ENCODE measurements around the gene ABLIM2.

Gene ABLIM2

DNA sequence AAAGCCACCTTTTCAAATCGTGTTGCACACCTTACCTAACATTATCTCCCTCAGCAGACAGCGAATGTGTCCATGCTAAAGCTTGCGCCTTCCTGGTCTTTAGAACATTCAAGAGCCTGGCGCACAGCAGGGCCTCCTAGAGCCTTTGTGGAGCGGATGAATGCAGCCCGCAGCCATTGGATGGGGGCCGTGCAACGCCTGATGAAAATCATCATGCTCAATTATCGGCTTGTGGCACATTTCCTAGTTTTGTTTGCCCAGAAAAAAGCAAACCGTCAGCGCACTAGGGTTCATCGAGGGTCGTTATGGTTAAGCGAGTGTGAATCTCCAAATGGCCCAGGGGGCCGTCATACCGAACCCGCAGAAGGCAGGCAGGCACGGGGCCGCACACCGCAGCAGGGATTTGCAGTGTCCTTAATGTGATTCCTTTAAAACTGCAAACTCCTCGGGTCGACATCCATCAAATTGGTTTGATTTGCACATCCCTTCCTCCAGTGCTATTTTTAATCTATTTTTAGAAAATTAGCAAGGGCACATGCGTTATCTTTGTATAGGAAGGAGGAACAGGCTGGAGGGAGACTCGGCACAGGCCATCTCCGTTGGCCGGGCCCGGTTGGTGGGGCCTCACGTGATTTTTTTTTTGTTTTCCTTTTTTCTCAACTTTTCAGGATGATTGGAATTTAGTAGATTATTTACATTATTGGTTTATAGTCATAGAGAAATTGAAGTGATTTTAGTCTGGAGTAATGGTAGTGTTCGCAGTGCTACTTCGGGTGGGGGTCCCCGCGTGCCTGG, 53.1 kb downstream of the ABLIM2 start:
- no peak for ATAC-seq

GRCh38 chr4:8104491-8105305, 53.9 kb downstream of the ABLIM2 start:
- TF ChIP-seq ISL1 (CRISPR knock-in tag; IDR thresholded peaks at IDR 0.05), result no peak
- TF ChIP-seq SNAI2 (CRISPR knock-in tag; IDR thresholded peaks at IDR 0.05), result no peak
- TF ChIP-seq, protein P1, sequence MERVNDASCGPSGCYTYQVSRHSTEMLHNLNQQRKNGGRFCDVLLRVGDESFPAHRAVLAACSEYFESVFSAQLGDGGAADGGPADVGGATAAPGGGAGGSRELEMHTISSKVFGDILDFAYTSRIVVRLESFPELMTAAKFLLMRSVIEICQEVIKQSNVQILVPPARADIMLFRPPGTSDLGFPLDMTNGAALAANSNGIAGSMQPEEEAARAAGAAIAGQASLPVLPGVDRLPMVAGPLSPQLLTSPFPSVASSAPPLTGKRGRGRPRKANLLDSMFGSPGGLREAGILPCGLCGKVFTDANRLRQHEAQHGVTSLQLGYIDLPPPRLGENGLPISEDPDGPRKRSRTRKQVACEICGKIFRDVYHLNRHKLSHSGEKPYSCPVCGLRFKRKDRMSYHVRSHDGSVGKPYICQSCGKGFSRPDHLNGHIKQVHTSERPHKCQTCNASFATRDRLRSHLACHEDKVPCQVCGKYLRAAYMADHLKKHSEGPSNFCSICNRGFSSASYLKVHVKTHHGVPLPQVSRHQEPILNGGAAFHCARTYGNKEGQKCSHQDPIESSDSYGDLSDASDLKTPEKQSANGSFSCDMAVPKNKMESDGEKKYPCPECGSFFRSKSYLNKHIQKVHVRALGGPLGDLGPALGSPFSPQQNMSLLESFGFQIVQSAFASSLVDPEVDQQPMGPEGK (CRISPR knock-in tag; IDR thresholded peaks at IDR 0.05; ENCODE audit: borderline replicate concordance), result no peak
- no peak for TF ChIP-seq TOX (CRISPR knock-in tag; IDR thresholded peaks at IDR 0.05; ENCODE audit: borderline replicate concordance)
- TF ChIP-seq, protein P2, sequence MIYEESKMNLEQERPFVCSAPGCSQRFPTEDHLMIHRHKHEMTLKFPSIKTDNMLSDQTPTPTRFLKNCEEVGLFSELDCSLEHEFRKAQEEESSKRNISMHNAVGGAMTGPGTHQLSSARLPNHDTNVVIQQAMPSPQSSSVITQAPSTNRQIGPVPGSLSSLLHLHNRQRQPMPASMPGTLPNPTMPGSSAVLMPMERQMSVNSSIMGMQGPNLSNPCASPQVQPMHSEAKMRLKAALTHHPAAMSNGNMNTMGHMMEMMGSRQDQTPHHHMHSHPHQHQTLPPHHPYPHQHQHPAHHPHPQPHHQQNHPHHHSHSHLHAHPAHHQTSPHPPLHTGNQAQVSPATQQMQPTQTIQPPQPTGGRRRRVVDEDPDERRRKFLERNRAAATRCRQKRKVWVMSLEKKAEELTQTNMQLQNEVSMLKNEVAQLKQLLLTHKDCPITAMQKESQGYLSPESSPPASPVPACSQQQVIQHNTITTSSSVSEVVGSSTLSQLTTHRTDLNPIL (CRISPR knock-in tag; IDR thresholded peaks at IDR 0.05; ENCODE audit: low read depth), result no peak
- TF ChIP-seq BACH2 (CRISPR knock-in tag; IDR thresholded peaks at IDR 0.05; ENCODE audit: borderline replicate concordance), result no peak
- TF ChIP-seq ZFP30 (CRISPR knock-in tag; IDR thresholded peaks at IDR 0.05), result no peak
- no peak for TF ChIP-seq ZFP3 (CRISPR knock-in tag; IDR thresholded peaks at IDR 0.05)
- no peak for TF ChIP-seq ZC3H10 (CRISPR knock-in tag; IDR thresholded peaks at IDR 0.05)
- no peak for ATAC-seq

More for the DNA sequence above, 53.1 kb downstream of the ABLIM2 start:
- TF ChIP-seq ZFP30 (CRISPR knock-in tag; IDR thresholded peaks at IDR 0.05), result no peak
- TF ChIP-seq, protein P3, sequence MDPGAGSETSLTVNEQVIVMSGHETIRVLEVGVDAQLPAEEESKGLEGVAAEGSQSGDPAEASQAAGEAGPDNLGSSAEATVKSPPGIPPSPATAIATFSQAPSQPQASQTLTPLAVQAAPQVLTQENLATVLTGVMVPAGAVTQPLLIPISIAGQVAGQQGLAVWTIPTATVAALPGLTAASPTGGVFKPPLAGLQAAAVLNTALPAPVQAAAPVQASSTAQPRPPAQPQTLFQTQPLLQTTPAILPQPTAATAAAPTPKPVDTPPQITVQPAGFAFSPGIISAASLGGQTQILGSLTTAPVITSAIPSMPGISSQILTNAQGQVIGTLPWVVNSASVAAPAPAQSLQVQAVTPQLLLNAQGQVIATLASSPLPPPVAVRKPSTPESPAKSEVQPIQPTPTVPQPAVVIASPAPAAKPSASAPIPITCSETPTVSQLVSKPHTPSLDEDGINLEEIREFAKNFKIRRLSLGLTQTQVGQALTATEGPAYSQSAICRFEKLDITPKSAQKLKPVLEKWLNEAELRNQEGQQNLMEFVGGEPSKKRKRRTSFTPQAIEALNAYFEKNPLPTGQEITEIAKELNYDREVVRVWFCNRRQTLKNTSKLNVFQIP (CRISPR knock-in tag; IDR thresholded peaks at IDR 0.05; ENCODE audit: borderline replicate concordance, low read depth), result no peak
- TF ChIP-seq CSRNP3 (CRISPR knock-in tag; IDR thresholded peaks at IDR 0.05), result no peak
- no peak for TF ChIP-seq CSDC2 (CRISPR knock-in tag; IDR thresholded peaks at IDR 0.05)
- no peak for TF ChIP-seq BACH2 (CRISPR knock-in tag; IDR thresholded peaks at IDR 0.05; ENCODE audit: borderline replicate concordance)
- no peak for TF ChIP-seq RARB (CRISPR knock-in tag; IDR thresholded peaks at IDR 0.05)
- TF ChIP-seq, protein P2 (CRISPR knock-in tag; IDR thresholded peaks at IDR 0.05; ENCODE audit: low read depth), result no peak
- TF ChIP-seq ZNF70 (CRISPR knock-in tag; IDR thresholded peaks at IDR 0.05), result no peak
- TF ChIP-seq ZNF565 (CRISPR knock-in tag; conservative IDR thresholded peaks at IDR 0.05; ENCODE audit: low read depth), result no peak
- TF ChIP-seq ISL1 (CRISPR knock-in tag; IDR thresholded peaks at IDR 0.05), result no peak
- TF ChIP-seq OSR1 (CRISPR knock-in tag; IDR thresholded peaks at IDR 0.05), result no peak
- TF ChIP-seq, protein P4, sequence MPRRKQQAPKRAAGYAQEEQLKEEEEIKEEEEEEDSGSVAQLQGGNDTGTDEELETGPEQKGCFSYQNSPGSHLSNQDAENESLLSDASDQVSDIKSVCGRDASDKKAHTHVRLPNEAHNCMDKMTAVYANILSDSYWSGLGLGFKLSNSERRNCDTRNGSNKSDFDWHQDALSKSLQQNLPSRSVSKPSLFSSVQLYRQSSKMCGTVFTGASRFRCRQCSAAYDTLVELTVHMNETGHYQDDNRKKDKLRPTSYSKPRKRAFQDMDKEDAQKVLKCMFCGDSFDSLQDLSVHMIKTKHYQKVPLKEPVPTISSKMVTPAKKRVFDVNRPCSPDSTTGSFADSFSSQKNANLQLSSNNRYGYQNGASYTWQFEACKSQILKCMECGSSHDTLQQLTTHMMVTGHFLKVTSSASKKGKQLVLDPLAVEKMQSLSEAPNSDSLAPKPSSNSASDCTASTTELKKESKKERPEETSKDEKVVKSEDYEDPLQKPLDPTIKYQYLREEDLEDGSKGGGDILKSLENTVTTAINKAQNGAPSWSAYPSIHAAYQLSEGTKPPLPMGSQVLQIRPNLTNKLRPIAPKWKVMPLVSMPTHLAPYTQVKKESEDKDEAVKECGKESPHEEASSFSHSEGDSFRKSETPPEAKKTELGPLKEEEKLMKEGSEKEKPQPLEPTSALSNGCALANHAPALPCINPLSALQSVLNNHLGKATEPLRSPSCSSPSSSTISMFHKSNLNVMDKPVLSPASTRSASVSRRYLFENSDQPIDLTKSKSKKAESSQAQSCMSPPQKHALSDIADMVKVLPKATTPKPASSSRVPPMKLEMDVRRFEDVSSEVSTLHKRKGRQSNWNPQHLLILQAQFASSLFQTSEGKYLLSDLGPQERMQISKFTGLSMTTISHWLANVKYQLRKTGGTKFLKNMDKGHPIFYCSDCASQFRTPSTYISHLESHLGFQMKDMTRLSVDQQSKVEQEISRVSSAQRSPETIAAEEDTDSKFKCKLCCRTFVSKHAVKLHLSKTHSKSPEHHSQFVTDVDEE (CRISPR knock-in tag; IDR thresholded peaks at IDR 0.05), result no peak
- TF ChIP-seq, protein P1 (CRISPR knock-in tag; IDR thresholded peaks at IDR 0.05; ENCODE audit: borderline replicate concordance), result no peak
- no peak for TF ChIP-seq ESRRG (CRISPR knock-in tag; IDR thresholded peaks at IDR 0.05)
- no peak for TF ChIP-seq PPARA (CRISPR knock-in tag; IDR thresholded peaks at IDR 0.05; ENCODE audit: borderline replicate concordance)
- TF ChIP-seq ARNTL (CRISPR knock-in tag; IDR thresholded peaks at IDR 0.05; ENCODE audit: borderline replicate concordance, low read depth), result no peak

Data from SK-N-SH treated with all-trans-retinoic acid at 6 μM for 48 hours (cell line).